Measurements from ENCODE around the gene QPCTL.

QPCTL gene

DNA sequence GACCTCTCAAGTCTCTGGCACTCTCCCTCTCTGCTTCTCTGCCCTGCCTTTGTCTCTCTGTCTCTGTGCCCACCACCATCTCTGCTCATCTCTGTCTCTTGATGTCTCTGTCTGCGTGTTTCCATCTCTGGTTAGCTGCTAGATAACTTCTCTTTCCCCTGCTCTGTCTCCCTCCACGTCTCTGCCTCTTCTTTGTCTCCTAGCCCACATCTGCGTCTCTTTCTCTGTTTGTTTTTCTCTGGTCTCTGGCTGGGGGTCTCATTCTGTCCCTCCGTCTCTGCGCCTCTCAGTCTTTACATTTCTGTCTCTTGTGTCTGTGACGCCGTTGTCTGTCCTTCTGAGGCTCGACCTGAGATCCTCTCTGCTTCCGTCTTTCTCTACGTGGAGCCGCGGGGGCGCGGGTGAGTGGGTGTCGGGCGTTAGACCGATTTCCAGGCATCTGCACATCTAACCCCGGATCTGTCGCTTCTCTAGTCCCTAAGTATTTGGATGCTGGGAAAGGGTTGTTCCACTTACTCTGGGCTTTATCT lies 24.1 kb upstream of the QPCTL start:
- Histone ChIP-seq H3K4me1 (peaks cover 24 to 43% (median 36%) of the 10 kb centered on the region in 10 experiments), H3K27ac (peak overlapping the region in 2 of 11 experiments; percentile 6 to 28; a peak in 2 of 22 replicates), H3K27me3 (peaks cover 34 to 68% (median 60%) of the 10 kb centered on the region in 11 experiments), H4K20me1 (peaks cover 0 to 12% (median 0%) of the 10 kb centered on the region in 11 experiments; a peak in 5 of 22 replicates), H3K9me3 (replicated peaks in 1 of 11) (peaks cover 0 to 7% (median 0%) of the 10 kb centered on the region in 11 experiments; a peak in 2 of 22 replicates), H3K4me2 (peak overlapping the region; percentile 83 to 100 (median 91)), H3K4me3 (peak overlapping the region; percentile 49 to 71 (median 55)), H3K36me3 (no peaks in the 10 kb centered on the region), H3K9ac (peak overlapping the region; percentile 29 to 67 (median 53); a peak in 19 of 22 replicates)
- no peak for TF ChIP-seq Cebpa-rat (IDR thresholded peaks at IDR 0.05)

DNA sequence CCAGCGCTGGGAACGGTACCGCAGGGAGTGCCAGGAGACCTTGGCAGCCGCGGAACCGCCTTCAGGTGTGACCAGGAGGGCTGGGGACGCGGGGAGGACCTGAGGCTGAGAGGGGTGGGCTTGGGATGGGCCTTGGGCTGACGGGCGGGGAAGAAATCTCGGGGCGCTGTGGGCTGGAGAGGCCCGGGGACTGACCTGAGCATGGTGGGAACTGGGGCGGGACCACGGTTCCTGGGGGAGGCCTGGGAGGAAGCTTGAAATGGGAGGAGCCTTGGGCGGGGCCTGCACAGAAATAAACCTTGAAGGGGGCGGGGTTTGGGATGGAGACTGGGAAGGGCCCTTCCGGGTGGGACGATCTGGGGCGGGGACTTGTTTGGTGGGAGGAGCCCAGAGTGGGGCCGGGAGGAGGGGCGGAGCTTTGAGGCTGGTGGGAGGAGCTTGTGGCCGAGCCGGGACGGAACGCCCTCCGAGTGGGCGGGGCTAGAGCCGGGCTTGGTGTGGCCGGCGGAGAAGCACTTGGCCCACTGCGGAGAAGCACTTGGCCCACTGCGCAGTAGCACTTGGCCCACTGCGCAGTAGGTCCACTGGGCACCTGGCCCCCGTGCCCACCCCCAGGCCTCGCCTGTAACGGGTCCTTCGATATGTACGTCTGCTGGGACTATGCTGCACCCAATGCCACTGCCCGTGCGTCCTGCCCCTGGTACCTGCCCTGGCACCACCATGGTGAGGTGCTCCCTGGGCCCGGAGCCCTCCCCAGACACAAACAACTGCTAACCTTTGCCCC lies 21.6 kb upstream of the QPCTL start:
- Histone ChIP-seq H3K27me3 (peaks cover 49 to 91% (median 85%) of the 10 kb centered on the region in 11 experiments), H3K27ac (no peak overlapping the region), H3K9ac (no peak overlapping the region), H3K36me3 (no peaks in the 10 kb centered on the region), H3K4me1 (peaks cover 10 to 31% (median 24%) of the 10 kb centered on the region in 10 experiments), H3K4me3 (no peak overlapping the region), H3K9me3 (replicated peaks in 1 of 11) (peaks cover 0 to 7% (median 0%) of the 10 kb centered on the region in 11 experiments; a peak in 2 of 22 replicates), H3K4me2 (peak overlapping the region in 6 of 11 experiments; percentile 9 to 46 (median 26); a peak in 8 of 22 replicates), H4K20me1 (peaks cover 0 to 12% (median 0%) of the 10 kb centered on the region in 11 experiments; a peak in 5 of 22 replicates)
- TF ChIP-seq Cebpa-rat (IDR thresholded peaks at IDR 0.05), result no peak

DNA sequence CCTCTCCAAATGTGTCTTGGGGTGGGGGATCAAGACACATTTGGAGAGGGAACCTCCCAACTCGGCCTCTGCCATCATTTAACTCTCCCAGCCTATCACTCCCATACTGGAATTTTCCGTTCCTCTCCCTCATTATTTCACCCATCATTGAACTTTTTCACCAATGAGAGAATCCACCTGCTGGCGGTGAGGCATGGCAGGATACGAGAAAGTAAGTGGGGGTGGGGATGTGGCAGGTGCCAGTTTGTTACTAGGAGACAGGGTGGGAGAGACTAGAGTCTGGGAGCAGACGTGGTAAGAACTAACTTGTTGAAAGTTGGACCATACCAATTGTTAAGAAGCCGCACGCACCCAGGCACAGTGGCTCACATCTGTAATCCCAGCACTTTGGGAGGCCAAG lies 17.5 kb upstream of the QPCTL start:
- peaks cover 65 to 99% (median 94%) of the 10 kb centered on the region in 11 experiments for H3K27me3 ChIP-seq
- H3K36me3 ChIP-seq, result no peaks in the 10 kb centered on the region
- H3K4me1 ChIP-seq, result peaks cover 0 to 18% (median 9%) of the 10 kb centered on the region in 10 experiments; a peak in 11 of 20 replicates
- no peak for TF ChIP-seq Cebpa-rat (IDR thresholded peaks at IDR 0.05)
- H3K9me3 ChIP-seq (replicated peaks in 1 of 11), result peaks cover 0 to 7% (median 0%) of the 10 kb centered on the region in 11 experiments; a peak in 2 of 22 replicates
- peaks cover 0 to 14% (median 0%) of the 10 kb centered on the region in 11 experiments; a peak in 4 of 22 replicates for H4K20me1 ChIP-seq
- H3K4me2 ChIP-seq, result no peak overlapping the region
- H3K9ac ChIP-seq, result no peak overlapping the region
- no peak overlapping the region for H3K4me3 ChIP-seq
- no peak overlapping the region for H3K27ac ChIP-seq

DNA sequence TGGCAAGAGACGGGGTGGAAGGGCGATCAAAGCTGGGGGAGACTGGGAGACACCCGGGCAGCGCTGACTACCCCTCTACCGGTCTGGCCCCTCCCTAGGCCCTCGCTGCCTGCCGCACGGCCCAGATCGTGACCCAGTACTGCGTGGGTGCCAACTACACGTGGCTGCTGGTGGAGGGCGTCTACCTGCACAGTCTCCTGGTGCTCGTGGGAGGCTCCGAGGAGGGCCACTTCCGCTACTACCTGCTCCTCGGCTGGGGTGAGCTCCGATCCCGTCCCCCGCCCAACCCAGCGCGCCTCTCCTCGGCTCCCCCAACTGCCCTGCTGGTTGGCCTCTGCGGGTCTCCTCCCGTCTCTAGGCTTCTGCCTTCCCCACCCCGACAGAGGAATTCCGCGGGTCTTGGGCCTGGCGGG lies 15.6 kb upstream of the QPCTL start:
- TF ChIP-seq Cebpa-rat (IDR thresholded peaks at IDR 0.05), result no peak
- Histone ChIP-seq H3K4me3 (no peak overlapping the region), H4K20me1 (peaks cover 0 to 18% (median 2%) of the 10 kb centered on the region in 11 experiments; a peak in 9 of 22 replicates), H3K9me3 (replicated peaks in 1 of 11) (no peaks in the 10 kb centered on the region), H3K4me1 (peaks cover 10 to 27% (median 16%) of the 10 kb centered on the region in 10 experiments), H3K4me2 (peak overlapping the region in 7 of 11 experiments; percentile 4 to 38 (median 15); a peak in 7 of 22 replicates), H3K27me3 (peaks cover 52 to 82% (median 75%) of the 10 kb centered on the region in 11 experiments), H3K36me3 (no peaks in the 10 kb centered on the region), H3K9ac (no peak overlapping the region), H3K27ac (no peak overlapping the region)

DNA sequence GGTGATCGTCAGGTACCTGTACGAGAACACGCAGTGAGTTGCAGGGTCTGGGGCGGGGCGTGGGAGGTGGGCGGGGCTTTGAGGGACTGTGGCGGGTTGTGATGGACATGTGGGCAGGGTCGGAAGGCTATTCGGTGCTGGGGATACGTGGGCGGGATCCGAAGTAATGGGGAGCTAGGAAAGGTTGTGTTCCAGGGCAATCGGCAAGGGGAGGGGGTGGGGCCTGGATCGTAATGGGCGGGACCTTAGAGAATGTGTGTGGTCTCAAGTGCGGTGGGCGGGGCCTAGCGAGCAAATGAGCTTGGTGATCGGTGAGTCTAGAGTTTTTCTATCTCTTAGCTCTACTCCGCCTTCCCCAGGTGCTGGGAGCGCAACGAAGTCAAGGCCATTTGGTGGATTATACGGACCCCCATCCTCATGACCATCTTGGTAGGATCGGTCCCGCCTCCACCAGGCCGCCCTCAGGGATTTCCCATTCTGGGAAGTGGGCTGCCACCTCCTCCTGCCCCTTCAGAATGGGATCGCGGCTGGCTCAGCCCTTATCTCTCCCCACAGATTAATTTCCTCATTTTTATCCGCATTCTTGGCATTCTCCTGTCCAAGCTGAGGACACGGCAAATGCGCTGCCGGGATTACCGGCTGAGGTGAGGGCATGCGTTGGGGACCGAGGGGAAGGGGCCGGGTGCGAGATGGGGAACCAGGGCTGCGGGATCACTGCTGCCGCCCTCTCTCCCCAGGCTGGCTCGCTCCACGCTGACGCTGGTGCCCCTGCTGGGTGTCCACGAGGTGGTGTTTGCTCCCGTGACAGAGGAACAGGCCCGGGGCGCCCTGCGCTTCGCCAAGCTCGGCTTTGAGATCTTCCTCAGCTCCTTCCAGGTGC lies 14.9 kb upstream of the QPCTL start:
- peak overlapping the region in 6 of 11 experiments; percentile 12 to 48 (median 26); a peak in 10 of 22 replicates for H3K4me2 ChIP-seq
- H4K20me1 ChIP-seq, result peaks cover 0 to 25% (median 10%) of the 10 kb centered on the region in 11 experiments; a peak in 10 of 22 replicates
- H3K27ac ChIP-seq, result no peak overlapping the region
- H3K36me3 ChIP-seq, result peaks cover 0 to 2% (median 0%) of the 10 kb centered on the region in 11 experiments; a peak in 2 of 22 replicates
- peaks cover 12 to 28% (median 18%) of the 10 kb centered on the region in 10 experiments for H3K4me1 ChIP-seq
- H3K4me3 ChIP-seq, result no peak overlapping the region
- H3K27me3 ChIP-seq, result peaks cover 52 to 74% (median 68%) of the 10 kb centered on the region in 11 experiments
- no peak for TF ChIP-seq Cebpa-rat (IDR thresholded peaks at IDR 0.05)
- H3K9ac ChIP-seq, result no peak overlapping the region
- H3K9me3 ChIP-seq (replicated peaks in 1 of 11), result no peaks in the 10 kb centered on the region

DNA sequence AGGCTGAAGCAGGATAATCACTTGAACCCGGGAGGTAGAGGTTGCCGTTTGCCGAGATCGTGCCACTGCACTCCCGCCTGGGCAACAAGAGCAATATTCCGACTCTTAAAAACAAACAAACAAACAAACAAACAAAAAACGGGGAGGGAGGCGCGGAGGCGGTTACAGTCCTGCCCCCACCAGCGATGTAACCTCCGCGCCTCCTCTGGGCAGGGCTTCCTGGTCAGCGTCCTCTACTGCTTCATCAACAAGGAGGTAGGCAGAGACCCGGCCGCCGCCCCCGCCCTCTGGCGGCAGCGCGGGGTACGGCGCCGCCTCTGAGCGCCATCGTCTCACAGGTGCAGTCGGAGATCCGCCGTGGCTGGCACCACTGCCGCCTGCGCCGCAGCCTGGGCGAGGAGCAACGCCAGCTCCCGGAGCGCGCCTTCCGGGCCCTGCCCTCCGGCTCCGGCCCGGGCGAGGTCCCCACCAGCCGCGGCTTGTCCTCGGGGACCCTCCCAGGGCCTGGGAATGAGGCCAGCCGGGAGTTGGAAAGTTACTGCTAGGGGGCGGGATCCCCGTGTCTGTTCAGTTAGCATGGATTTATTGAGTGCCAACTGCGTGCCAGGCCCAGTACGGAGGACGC lies 11.0 kb upstream of the QPCTL start:
- Histone ChIP-seq H3K9ac (peak overlapping the region; percentile 4 to 70 (median 54); a peak in 18 of 22 replicates), H3K4me1 (peaks cover 12 to 26% (median 18%) of the 10 kb centered on the region in 10 experiments), H3K36me3 (peaks cover 25 to 41% (median 35%) of the 10 kb centered on the region in 11 experiments), H3K4me2 (peak overlapping the region; percentile 69 to 93 (median 85)), H4K20me1 (peaks cover 0 to 56% (median 44%) of the 10 kb centered on the region in 11 experiments; a peak in 16 of 22 replicates), H3K4me3 (peak overlapping the region; percentile 10 to 64 (median 46); a peak in 17 of 20 replicates), H3K27ac (peak overlapping the region in 4 of 11 experiments; percentile 21 to 39 (median 28); a peak in 3 of 22 replicates), H3K27me3 (peaks cover 27 to 38% (median 34%) of the 10 kb centered on the region in 11 experiments), H3K9me3 (replicated peaks in 1 of 11) (no peaks in the 10 kb centered on the region)
- TF ChIP-seq Cebpa-rat (IDR thresholded peaks at IDR 0.05), result no peak

DNA sequence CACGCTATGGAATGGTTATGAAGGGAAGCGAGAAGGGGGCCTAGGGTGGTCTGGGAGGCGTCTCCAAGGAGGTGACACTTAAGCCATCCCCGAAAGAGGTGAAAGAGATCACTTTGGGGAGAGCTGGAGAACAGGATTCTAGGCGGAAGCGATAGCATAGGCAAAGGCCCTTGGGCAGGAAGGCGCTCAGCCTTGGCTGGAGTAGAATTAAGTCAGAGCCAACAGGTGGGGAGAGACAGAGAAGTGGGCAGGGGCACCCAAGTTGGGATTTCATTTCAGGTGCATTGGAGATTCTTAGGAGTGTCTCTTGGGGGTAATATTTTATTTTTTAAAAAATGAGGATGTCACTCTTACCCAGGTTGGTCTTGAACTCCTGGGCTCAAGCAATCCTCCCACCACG lies 10.3 kb upstream of the QPCTL start:
- H3K4me1 ChIP-seq, result peaks cover 12 to 22% (median 15%) of the 10 kb centered on the region in 10 experiments
- peaks cover 0 to 62% (median 50%) of the 10 kb centered on the region in 11 experiments; a peak in 16 of 22 replicates for H4K20me1 ChIP-seq
- H3K4me3 ChIP-seq, result no peak overlapping the region
- no peak for TF ChIP-seq Cebpa-rat (IDR thresholded peaks at IDR 0.05)
- peak overlapping the region; percentile 69 to 93 (median 85) for H3K4me2 ChIP-seq
- peak overlapping the region in 2 of 11 experiments; percentile 54 to 70; a peak in 2 of 22 replicates for H3K9ac ChIP-seq
- peaks cover 20 to 32% (median 28%) of the 10 kb centered on the region in 11 experiments for H3K27me3 ChIP-seq
- H3K27ac ChIP-seq, result 0 out of 22 replicates have a peak overlapping the region, but pooled peaks of 1 of the 11 experiments have one; percentile 21
- peaks cover 31 to 47% (median 41%) of the 10 kb centered on the region in 11 experiments for H3K36me3 ChIP-seq
- H3K9me3 ChIP-seq (replicated peaks in 1 of 11), result no peaks in the 10 kb centered on the region
